Measurements from ENCODE around the gene ABCC3.
"Not testable (repeated sequence)": the region's sequence is repeated elsewhere in the genome, so short reads cannot be mapped to it uniquely, and the experiment has no call there.

ABCC3 gene

GRCh38 chr17:50672071-50672470 is 37.4 kb downstream of the ABCC3 start:
- DNase-seq: no peak

GRCh38 chr17:50672831-50673551 is 38.3 kb downstream of the ABCC3 start:
- DNase-seq: no peak

- DNase-seq: no peak
Measured at GRCh38 chr17:50675190-50675589, 40.5 kb downstream of the ABCC3 start.

GRCh38 chr17:50675627-50676026 is 40.9 kb downstream of the ABCC3 start:
- no peak for DNase-seq

GRCh38 chr17:50676065-50676975 is 41.6 kb downstream of the ABCC3 start:
- DNase-seq: no peak

GRCh38 chr17:50677851-50678375 is 43.2 kb downstream of the ABCC3 start:
- DNase-seq: no peak

GRCh38 chr17:50679008-50679544 is 44.4 kb downstream of the ABCC3 start:
- no peak for DNase-seq

- DNase-seq: no peak
Measured at GRCh38 chr17:50680126-50680525, 45.4 kb downstream of the ABCC3 start.

- DNase-seq: not testable (repeated sequence)
Measured at GRCh38 chr17:50680543-50681262, 46.0 kb downstream of the ABCC3 start.

GRCh38 chr17:50681263-50682200 is 46.9 kb downstream of the ABCC3 start:
- DNase-seq: peak; percentile 76

- DNase-seq: no peak
Measured at GRCh38 chr17:50682441-50682840, 47.8 kb downstream of the ABCC3 start.

- DNase-seq: no peak
Measured at GRCh38 chr17:50682938-50683337, 48.3 kb downstream of the ABCC3 start.

GRCh38 chr17:50683434-50684287 is 49.0 kb downstream of the ABCC3 start:
- no peak for DNase-seq

GRCh38 chr17:50684288-50684611 is 49.6 kb downstream of the ABCC3 start:
- no peak for DNase-seq

- peak; percentile 91 for DNase-seq
Measured at GRCh38 chr17:50684612-50685333, 50.1 kb downstream of the ABCC3 start.

GRCh38 chr17:50685334-50685665 is 50.6 kb downstream of the ABCC3 start:
- no peak for DNase-seq

GRCh38 chr17:50685691-50686493 is 51.2 kb downstream of the ABCC3 start:
- DNase-seq: no peak

GRCh38 chr17:50686494-50687199 is 52.0 kb downstream of the ABCC3 start:
- DNase-seq: peak; percentile 50

Data from NCI-H510A treated with DMSO at 0.1 percent for 48 hours (cell line).